Measurements from ENCODE around the gene IL37. TPM values are rescaled to one million over a fixed set of nuclear protein-coding genes. Genes with fewer than 3 reads are reported as not detected.
A peak's percentile ranks its signal among the peaks of the same experiment; 100 is the strongest.

The IL37 gene
- total RNA-seq, 1 experiment from 2014 or later: 2.6 TPM

DNA sequence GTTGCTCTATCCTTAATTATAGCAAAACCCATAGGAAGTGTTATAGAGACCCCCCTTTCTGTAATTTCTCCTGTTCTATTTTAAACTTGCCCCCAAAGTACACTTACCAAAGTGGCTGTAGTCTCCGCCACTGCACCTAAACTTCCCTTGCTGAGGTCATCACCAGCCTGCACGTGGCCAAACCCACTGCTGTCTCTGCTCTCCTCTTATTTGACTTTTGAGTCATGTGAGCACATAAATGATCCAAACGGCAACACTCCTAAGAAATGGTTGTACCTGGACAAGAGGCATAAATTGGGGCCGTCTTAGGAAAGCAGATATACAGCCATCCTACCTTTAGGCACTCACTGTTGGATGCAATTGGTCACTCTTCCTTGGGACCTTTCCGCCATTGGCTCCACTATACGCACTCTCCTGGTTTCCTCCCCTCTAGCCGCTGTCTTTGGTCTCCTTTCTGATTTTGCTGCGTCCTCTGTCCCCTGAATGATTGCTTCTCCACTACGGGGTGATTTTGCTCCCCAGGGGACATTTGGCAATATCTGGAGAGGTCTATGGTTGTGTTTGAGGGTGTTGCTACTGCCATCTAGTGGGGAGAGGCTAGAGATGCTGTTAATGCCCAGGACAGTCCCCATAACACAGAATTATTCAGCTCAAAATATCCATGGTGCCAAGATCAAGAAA lies 47.6 kb downstream of the IL37 start:
- TF ChIP-seq EZH2 (IDR thresholded peaks at IDR 0.05; ENCODE audit: low read length, unreplicated experiment): no peak
- TF ChIP-seq, protein P1, sequence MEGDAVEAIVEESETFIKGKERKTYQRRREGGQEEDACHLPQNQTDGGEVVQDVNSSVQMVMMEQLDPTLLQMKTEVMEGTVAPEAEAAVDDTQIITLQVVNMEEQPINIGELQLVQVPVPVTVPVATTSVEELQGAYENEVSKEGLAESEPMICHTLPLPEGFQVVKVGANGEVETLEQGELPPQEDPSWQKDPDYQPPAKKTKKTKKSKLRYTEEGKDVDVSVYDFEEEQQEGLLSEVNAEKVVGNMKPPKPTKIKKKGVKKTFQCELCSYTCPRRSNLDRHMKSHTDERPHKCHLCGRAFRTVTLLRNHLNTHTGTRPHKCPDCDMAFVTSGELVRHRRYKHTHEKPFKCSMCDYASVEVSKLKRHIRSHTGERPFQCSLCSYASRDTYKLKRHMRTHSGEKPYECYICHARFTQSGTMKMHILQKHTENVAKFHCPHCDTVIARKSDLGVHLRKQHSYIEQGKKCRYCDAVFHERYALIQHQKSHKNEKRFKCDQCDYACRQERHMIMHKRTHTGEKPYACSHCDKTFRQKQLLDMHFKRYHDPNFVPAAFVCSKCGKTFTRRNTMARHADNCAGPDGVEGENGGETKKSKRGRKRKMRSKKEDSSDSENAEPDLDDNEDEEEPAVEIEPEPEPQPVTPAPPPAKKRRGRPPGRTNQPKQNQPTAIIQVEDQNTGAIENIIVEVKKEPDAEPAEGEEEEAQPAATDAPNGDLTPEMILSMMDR (conservative IDR thresholded peaks at IDR 0.05; ENCODE audit: low read depth, low read length): peak; percentile 87
- no TSS peak for BruUV-seq (replicated peaks)
- peak overlapping the region; percentile 59 for H3K27ac ChIP-seq (ENCODE audit: low read length)
- peaks cover 12% of the 10 kb centered on the region for H3K4me1 ChIP-seq (ENCODE audit: insufficient read depth, low read length)
- ATAC-seq (peak; percentile 94), DNase-seq (peak; percentile 69)
- H3F3A ChIP-seq (ENCODE audit: low read length, unreplicated experiment): no peaks in the 10 kb centered on the region
- H3K9ac ChIP-seq (ENCODE audit: low read length): peak overlapping the region; percentile 23; the same call in 1 of the 2 replicates
- no peaks in the 10 kb centered on the region for H3K27me3 ChIP-seq (ENCODE audit: low read length)
- H2AFZ ChIP-seq (ENCODE audit: low read length): peak overlapping the region; percentile 59
- CTCF ChIA-PET: interaction anchor here (0.5 to 1.0 kb wide), 7 partner anchors 11 to 233 kb away, joined by 3 to 12 read pairs (median 4); no protein-coding TSS in a partner anchor
- no peaks in the 10 kb centered on the region for H3K9me3 ChIP-seq (ENCODE audit: low read length)
- H3K4me3 ChIP-seq (ENCODE audit: low read length): peak overlapping the region; percentile 33; the same call in 1 of the 2 replicates
- POLR2A ChIA-PET (ENCODE audit: unreplicated experiment): interaction anchor here (0.5 kb wide), 1 partner anchor 308 kb away, joined by 30 read pairs; no protein-coding TSS in a partner anchor
- peak overlapping the region; percentile 64 for H3K4me2 ChIP-seq (ENCODE audit: low read length)
- H3K9me2 ChIP-seq (replicated peaks; ENCODE audit: low read length): no peaks in the 10 kb centered on the region
- intact Hi-C loops (cut with micrococcal nuclease): loop anchor here (2.0 kb wide), 2 partner anchors 110 to 210 kb away; no protein-coding TSS in a partner anchor
- no peaks in the 10 kb centered on the region for H4K20me1 ChIP-seq (ENCODE audit: low read length)
- H3K79me2 ChIP-seq (ENCODE audit: low read length): no peaks in the 10 kb centered on the region
- H3K36me3 ChIP-seq (ENCODE audit: low read depth, low read length): no peaks in the 10 kb centered on the region

DNA sequence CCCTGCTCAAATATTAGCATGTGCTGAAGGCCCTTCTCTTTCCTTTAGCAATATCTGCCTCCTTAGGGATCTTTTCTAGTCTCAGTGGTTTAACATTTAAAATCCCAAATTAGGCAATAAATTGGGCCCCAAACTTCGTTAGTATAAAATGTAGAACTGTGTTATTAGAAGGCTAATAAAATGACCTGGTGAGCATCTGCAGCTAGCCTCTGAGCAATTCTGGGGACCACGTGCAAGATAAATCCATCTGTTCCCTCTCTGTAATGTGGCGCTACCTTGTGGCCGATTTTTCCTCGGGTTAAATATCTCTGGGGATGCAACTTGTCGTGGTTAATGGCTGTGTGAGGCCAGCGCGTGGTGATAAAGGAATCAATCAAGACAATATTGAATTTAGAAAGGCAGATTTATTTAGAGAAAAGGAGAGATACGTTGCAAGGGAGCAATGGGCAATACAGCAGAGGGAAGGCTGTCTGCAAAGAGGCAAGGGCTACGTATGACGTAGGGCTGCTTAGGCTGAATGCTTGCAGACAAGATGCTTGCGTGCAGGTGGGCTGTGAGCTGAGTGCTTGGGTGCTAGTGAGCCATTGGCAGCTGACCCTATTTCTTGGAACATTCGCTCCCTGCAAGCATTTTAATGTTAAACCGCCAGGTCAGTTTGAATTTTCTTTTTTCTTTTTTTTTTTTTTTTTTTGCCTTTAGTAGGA lies 48.3 kb downstream of the IL37 start:
- ChIA-PET CTCF (interaction anchor here (0.5 to 1.0 kb wide), 7 partner anchors 11 to 234 kb away, joined by 3 to 12 read pairs (median 4); no protein-coding TSS in a partner anchor), POLR2A (ENCODE audit: unreplicated experiment) (no interaction called here)
- BruUV-seq (replicated peaks): no TSS peak
- DNase-seq (peak; percentile 39), ATAC-seq (peak; percentile 30; the same call in 1 of the 2 replicates)
- Histone ChIP-seq H3K27ac (ENCODE audit: low read length) (peak overlapping the region; percentile 59; the same call in 1 of the 2 replicates), H3K79me2 (ENCODE audit: low read length) (no peaks in the 10 kb centered on the region), H4K20me1 (ENCODE audit: low read length) (no peaks in the 10 kb centered on the region), H3K9ac (ENCODE audit: low read length) (no peak overlapping the region), H3F3A (ENCODE audit: low read length, unreplicated experiment) (no peaks in the 10 kb centered on the region), H3K4me3 (ENCODE audit: low read length) (no peak overlapping the region), H3K9me2 (replicated peaks; ENCODE audit: low read length) (no peaks in the 10 kb centered on the region), H3K27me3 (ENCODE audit: low read length) (no peaks in the 10 kb centered on the region), H3K4me1 (ENCODE audit: insufficient read depth, low read length) (peaks cover 12% of the 10 kb centered on the region), H3K36me3 (ENCODE audit: low read depth, low read length) (no peaks in the 10 kb centered on the region), H3K4me2 (ENCODE audit: low read length) (peak overlapping the region; percentile 64; the same call in 1 of the 2 replicates), H2AFZ (ENCODE audit: low read length) (peak overlapping the region; percentile 59; the same call in 1 of the 2 replicates), H3K9me3 (ENCODE audit: low read length) (no peaks in the 10 kb centered on the region)
- intact Hi-C loops (cut with micrococcal nuclease): loop anchor here (2.0 kb wide), 2 partner anchors 110 to 210 kb away; no protein-coding TSS in a partner anchor
- TF ChIP-seq, protein P1 (conservative IDR thresholded peaks at IDR 0.05; ENCODE audit: low read depth, low read length): peak; percentile 44; the same call in 1 of the 2 replicates
- TF ChIP-seq EZH2 (IDR thresholded peaks at IDR 0.05; ENCODE audit: low read length, unreplicated experiment) (no peak), EZH2phosphoT487 (IDR thresholded peaks at IDR 0.05; ENCODE audit: borderline replicate concordance, low read length) (no peak)

All from PC-3 (cell line).